Stimulated activated CD8-positive, alpha-beta memory T cell treated with anti-CD3 and anti-CD28 coated beads, Interleukin-12 subunit alpha, Interleukin-12 subunit beta, amount 100 ng/mL, for 1 hour (primary cell): Measurements from ENCODE around the gene PMPCA.

Experiments used
- DNase-seq: peaks from one replicate; pipeline ENCODE4 v3.0.0-alpha.2; 2020; ENCODE audit warnings: low read depth

PMPCA gene

DNA sequence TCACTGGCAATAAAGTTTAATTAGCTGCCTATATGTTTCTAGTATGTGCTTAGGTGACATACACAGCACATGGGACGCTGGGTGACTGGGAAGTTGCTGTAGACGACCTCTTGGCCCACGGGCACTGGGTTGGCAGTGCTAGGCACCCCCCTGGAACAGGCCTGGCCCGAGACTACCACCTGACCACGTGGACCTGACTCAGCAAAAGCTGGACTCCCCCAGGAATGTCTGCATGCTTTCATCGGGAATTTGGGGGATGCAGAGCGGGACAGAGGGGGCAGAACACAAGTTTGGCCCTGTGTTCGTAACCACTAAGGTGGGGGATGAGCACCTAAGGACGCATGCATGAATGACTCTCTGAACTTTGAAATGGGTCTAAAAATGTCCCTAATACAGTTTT lies 45.8 kb downstream of the PMPCA start:
- DNase-seq, result no peak

DNA sequence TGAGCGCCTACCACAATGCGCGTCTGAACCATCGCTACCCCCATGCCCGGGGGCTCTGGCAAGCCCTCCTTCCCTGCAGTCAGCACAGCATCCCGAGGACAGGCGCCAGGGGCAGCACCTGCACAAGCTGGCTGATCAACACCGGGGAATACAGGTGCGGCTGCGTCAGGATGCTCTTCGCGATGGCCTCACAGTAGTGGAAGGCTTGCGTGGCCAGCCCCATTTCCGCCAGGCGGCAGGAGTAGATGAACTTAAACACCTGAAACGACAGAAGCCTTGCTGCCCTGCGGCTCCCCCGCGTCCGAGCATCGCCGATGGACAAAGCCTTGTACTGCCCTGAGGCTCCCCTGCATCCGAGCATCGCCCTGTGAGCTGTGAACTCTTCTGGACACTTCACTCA lies 46.9 kb downstream of the PMPCA start:
- DNase-seq, result no peak

DNA sequence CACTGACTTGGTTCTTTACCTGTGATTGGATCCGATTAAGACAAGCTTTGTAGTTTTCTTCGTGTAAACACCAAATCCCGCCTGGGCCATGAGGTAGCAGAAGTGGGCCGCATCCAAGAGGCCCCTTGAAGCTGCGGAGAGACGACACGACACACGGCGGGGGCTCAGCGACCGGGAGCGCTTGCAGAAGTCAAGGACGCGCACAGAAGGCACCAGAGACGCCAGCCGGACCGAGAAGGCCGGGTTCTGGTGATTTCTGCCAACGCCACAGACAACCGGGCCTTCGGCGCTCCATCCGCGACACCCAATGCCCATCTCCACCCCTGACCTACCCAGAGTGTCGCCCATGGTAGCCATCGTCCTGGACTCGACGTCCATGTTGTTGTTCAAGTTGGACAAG lies 49.0 kb downstream of the PMPCA start:
- DNase-seq, result no peak

GRCh38 chr9:136460772-136461325 lies 50.4 kb downstream of the PMPCA start:
- no peak for DNase-seq

DNA sequence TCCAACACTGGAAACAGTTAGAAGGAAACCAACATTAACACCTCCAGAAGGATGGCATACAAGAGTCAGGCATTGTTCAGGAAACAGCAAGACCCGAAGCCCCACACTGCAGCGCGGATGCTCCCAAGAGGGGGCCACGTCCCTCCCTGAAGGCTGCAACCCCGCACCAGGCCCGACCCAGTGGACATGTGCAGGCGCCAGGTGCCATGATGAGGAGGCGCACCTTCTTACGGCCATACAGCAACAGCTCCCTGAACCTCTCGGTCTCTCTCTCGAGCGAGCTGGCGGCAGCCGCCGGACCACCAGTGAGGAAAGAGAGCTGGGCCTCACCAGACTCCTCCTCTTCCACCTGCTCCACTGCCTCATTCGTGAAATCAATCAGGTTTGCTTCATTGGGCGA lies 52.2 kb downstream of the PMPCA start:
- DNase-seq, result no peak

- no peak for DNase-seq
Observed at GRCh38 chr9:136463578-136463977, 53.1 kb downstream of the PMPCA start.

DNA sequence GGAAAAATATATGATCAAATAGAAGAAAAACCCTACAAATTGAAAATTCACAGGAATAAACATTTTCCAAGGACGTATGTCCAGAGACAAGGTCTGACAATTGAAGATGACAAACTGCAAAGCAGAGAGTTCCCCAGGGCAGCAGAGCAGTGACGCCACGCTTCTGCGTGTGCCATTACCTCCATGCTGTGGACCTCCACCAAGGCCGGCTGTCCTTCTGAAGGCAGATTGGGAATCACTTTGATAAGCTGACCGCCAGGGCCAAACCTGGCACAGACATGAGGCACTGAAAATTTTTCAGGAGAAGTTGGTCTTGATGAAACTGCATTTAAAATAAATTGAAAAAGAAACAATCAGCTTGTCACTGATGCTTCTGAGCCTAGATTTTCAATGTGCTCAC lies 53.8 kb downstream of the PMPCA start:
- DNase-seq, result no peak

DNA sequence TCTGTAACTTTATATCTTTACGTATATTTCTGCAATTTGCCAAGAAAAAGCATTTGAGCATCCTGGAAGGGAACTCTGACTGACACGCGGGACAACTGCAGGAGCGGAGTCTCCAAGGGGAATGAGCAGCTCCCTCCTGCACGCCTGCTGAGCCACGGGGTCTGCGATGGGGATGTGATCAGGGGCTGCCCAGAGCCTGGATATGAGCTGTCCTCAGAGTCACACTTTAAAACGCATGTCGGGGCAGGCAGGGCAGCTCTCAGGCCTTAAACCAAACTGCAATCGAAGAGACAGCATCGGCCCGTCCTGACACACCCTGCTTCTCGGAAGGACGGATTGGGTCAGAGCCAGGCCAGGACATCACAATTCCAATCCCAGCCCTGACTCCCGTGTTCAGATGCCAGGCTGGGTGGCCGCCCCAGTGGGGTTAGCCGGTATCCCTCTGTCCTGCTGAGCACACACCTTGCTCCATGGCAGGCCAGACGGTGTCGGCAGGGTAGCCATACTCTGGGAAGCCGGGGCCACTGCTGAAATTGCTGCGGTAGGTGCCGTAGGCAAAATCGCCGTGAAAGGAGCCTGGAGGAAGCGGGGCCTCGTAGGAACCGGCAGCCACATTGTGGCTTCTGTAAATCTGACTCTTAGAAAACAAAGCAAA lies 55.2 kb downstream of the PMPCA start:
- no peak for DNase-seq

- DNase-seq, result no peak
Observed at GRCh38 chr9:136466155-136466541, 55.7 kb downstream of the PMPCA start.

DNA sequence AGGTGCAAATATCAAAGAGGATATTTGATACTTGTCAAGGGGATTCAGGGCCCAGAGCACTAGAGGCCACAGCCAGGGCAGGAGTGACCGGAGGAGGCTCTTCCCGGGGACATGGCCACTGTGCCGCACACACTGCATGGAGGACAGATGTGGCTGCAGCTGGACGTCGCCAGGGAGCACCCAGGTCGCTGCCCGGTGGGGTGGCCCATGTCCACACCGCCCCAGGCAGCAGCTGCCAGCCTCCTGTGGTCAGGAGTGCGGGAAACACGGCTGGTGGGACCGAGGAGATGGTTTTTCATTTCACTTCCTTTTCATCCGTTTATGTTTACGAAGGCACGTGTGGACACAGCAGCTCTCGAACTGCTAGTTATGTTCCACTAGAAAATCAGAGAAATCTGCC lies 57.3 kb downstream of the PMPCA start:
- no peak for DNase-seq

DNA sequence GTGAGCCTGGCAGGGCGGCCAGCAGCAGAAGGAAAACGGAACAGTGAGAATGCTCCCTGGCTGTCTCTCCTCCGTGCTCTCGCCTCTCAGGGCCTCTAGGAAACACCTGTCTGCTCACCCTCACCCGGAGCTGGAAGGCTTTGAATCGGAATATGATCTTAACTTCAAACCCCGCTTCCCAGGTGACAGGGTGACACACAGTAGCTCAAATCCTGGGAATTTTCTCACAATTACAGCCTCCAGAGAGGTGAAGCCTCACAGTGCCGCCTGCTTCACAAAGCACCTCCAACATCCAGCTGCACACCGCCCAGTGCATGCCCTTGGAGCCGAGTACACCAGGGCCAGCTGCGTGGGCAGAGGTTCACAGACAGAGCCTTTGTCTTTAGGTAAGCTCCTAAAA lies 59.9 kb downstream of the PMPCA start:
- DNase-seq, result no peak

- DNase-seq, result no peak
Observed at GRCh38 chr9:136470792-136471469, 60.5 kb downstream of the PMPCA start.

GRCh38 chr9:136471802-136472487 lies 61.5 kb downstream of the PMPCA start:
- DNase-seq, result no peak

DNA sequence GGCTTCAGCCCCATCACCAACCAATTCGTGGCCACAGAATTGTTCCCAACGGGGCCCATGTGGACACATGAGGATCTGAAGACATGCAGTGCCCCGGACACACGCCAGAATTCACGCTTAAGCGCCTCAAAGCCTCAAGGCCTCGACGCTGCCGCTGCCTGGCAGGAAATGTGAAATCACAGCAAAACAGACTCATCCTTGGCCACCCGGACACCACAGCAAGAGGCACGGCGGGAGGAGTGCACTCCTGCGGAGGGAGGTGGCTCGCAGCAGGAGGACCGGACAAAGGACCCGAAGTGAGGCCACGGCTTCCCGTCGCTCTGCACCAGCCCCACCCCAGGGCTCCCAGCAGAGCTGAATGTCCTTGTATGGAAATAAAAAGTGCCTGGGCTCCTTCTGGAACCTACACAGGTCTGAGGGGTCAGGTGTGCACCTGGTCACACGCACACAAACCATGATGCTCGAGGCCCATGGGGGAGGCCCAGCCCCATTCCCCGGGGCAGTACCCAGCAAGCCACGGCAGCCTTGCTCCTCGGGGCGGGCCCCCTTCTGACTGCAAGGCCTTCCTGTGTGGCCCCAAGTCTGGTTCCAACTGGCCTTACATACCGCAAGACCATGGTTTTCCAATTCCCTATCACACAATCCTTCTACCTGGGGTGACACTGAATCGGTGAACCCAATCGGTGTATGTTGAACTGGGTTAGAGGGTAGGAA lies 62.3 kb downstream of the PMPCA start:
- no peak for DNase-seq

GRCh38 chr9:136473354-136473721 lies 62.9 kb downstream of the PMPCA start:
- DNase-seq, result no peak
